ENCODE measurements around the gene TBC1D14. TPM values are rescaled to one million over a fixed set of nuclear protein-coding genes. Genes with fewer than 3 reads are reported as not detected.
A peak's percentile ranks its signal among the peaks of the same experiment; 100 is the strongest.

The TBC1D14 gene
- total and polyA plus RNA-seq, 9 of the 15 experiments (the other 6 are each of a cell fraction or from before 2014, with no cell fraction given), result 2.1 to 59.6 (median 44.8) TPM

GRCh38 chr4:6920171-6920570 is 10.5 kb downstream of the TBC1D14 start:
- WGBS (ENCODE audit: insufficient coverage, low coverage, missing lambda C conversion rate), result 56% methylated on average over 3 of the region's 3 CpGs
- H3K4me1 ChIP-seq (replicated peaks in 1 of 2; ENCODE audit: control insufficient read depth in 2 of 2, insufficient read depth in 2 of 2, low read length in 2 of 2), result peaks cover 42 to 57% of the 10 kb centered on the region in 2 experiments
- no peak overlapping the region for H2AFZ ChIP-seq (ENCODE audit: low read depth, low read length)
- POLR2A ChIA-PET, result interaction anchor here (0.6 to 1.8 kb wide), 2 partner anchors 11 to 238 kb away, joined by 3 to 4 read pairs; no protein-coding TSS in a partner anchor
- peaks cover 12% of the 10 kb centered on the region for H4K20me1 ChIP-seq (replicated peaks; ENCODE audit: control insufficient read depth, insufficient read depth, low read length)
- H3K36me3 ChIP-seq (ENCODE audit: control insufficient read depth, insufficient read depth, low read length), result peaks cover 54% of the 10 kb centered on the region; the same call in 2 of the 3 replicates
- no peaks in the 10 kb centered on the region for H3K9me3 ChIP-seq (replicated peaks; ENCODE audit: control insufficient read depth, insufficient read depth, low read depth, low read length)
- no peaks in the 10 kb centered on the region for H3K9me1 ChIP-seq (ENCODE audit: control insufficient read depth, insufficient read depth, low read length)
- CTCF ChIA-PET (ENCODE audit: low intra/inter-chr PET ratio), result no interaction called here
- no peak overlapping the region for H3K4me2 ChIP-seq (ENCODE audit: insufficient read depth, low read length)
- H3K9ac ChIP-seq (ENCODE audit: insufficient read depth in 1 of 2, low read depth in 2 of 2, low read length in 2 of 2), result no peak overlapping the region
- no peaks in the 10 kb centered on the region; a peak in 1 of 5 replicates for H3K27me3 ChIP-seq (ENCODE audit: control insufficient read depth in 2 of 2, insufficient read depth in 2 of 2, low read length in 2 of 2)
- FAIRE-seq, result no peak
- BruUV-seq (replicated peaks), result no TSS peak
- in situ Hi-C loops (cut with MboI) (no loop called here), intact Hi-C loops (cut with micrococcal nuclease) (no loop called here)
- no peak for ATAC-seq
- H3K27ac ChIP-seq (ENCODE audit: extremely low read depth, low read depth, low read length), result no peak overlapping the region
- H3K79me2 ChIP-seq (ENCODE audit: control insufficient read depth, insufficient read depth, low read length), result peaks cover 84% of the 10 kb centered on the region
- H3K4me3 ChIP-seq, result no peak overlapping the region
- DNase-seq (ENCODE audit: extremely low read depth in 1 of 4, low spot score in 3 of 4), result peak in 1 of 4 experiments; percentile 17
- TF ChIP-seq ZBTB12 (CRISPR knock-in tag; IDR thresholded peaks at IDR 0.05) (no peak), ZNF280B (CRISPR knock-in tag; IDR thresholded peaks at IDR 0.05) (no peak), HSF4 (CRISPR knock-in tag; IDR thresholded peaks at IDR 0.05; ENCODE audit: borderline replicate concordance) (no peak), CHD2 (IDR thresholded peaks at IDR 0.05; ENCODE audit: low read depth, low read length) (no peak), HMBOX1 (IDR thresholded peaks at IDR 0.05) (no peak), MEF2A (IDR thresholded peaks at IDR 0.05; ENCODE audit: control insufficient read depth, low read depth, low read length) (no peak), MGA (IDR thresholded peaks at IDR 0.05) (no peak)

All from K562 (cell line).